Fibroblast of lung (primary cell): Measurements from ENCODE around the gene PCGF2.

ENCODE experiments used
- CTCF ChIP-seq, 2 donors: IDR thresholded peaks in 1 of 2; conservative IDR thresholded peaks in 1 of 2; 1 replicate in 1 of 2; 2 replicates in 1 of 2; pipeline ENCODE4 v1.5.1; 2011 to 2012; ENCODE audit warnings: low read length in 2 of 2, control low read depth in 1 of 2, inconsistent platforms in 1 of 2, low read depth in 1 of 2, mild to moderate bottlenecking in 1 of 2
- EZH2 ChIP-seq: IDR thresholded peaks from 2 replicates; pipeline ENCODE4 v1.5.1; 2012; ENCODE audit warnings: low read length, control low read depth, mild to moderate bottlenecking; ENCODE audit errors: missing control alignments

- TF ChIP-seq CTCF (conservative IDR thresholded peaks at IDR 0.05 in 1 of 2, IDR thresholded peaks at IDR 0.05 in 1 of 2; ENCODE audit: low read depth in 1 of 2, low read length in 2 of 2) (no peak), EZH2 (no peak)
Observed at GRCh38 chr17:38697061-38697820, 50.9 kb downstream of the PCGF2 start.
